SK-N-SH treated with all-trans-retinoic acid at 6 μM for 48 hours (cell line): ENCODE measurements around the gene MYLK.
A peak's percentile ranks its signal among the peaks of the same experiment; 100 is the strongest.

Source experiments
- ATAC-seq: fragments of 200-7000 bp; cut with Tn5 transposase; 3 replicates; pipeline ENCODE4 v1.9.1; 2020; ENCODE audit warnings: mild to moderate bottlenecking, moderate library complexity
- ARNTL ChIP-seq: fragments of 450-650 bp; formaldehyde crosslinking; IDR thresholded peaks from 2 replicates; pipeline ENCODE4 v1.5.0; 2020; ENCODE audit warnings: low read depth, mild to moderate bottlenecking, moderate library complexity, borderline replicate concordance
- BACH2 ChIP-seq: fragments of 250-450 bp; sonication (Bioruptor Pico); IDR thresholded peaks from 2 replicates; pipeline ENCODE4 v1.9.0; 2021; ENCODE audit warnings: mild to moderate bottlenecking, borderline replicate concordance
- CREB5 ChIP-seq: fragments of 250-450 bp; sonication (Bioruptor Pico); IDR thresholded peaks from 2 replicates; pipeline ENCODE4 v1.5.1; 2020; ENCODE audit warnings: low read depth, mild to moderate bottlenecking, moderate library complexity
- CSDC2 ChIP-seq: fragments of 250-450 bp; sonication (Bioruptor Pico); IDR thresholded peaks from 2 replicates; pipeline ENCODE4 v1.5.0; 2020; ENCODE audit warnings: mild to moderate bottlenecking, moderate library complexity
- CSRNP3 ChIP-seq: fragments of 250-450 bp; sonication (Bioruptor Pico); IDR thresholded peaks from 2 replicates; pipeline ENCODE4 v1.5.1; 2021; ENCODE audit warnings: mild to moderate bottlenecking, moderate library complexity
- GLIS3 ChIP-seq: fragments of 250-450 bp; sonication (Bioruptor Pico); IDR thresholded peaks from 2 replicates; pipeline ENCODE4 v1.5.0; 2020; ENCODE audit warnings: mild to moderate bottlenecking, moderate library complexity
- ISL1 ChIP-seq: fragments of 250-450 bp; sonication (Bioruptor Pico); IDR thresholded peaks from 2 replicates; pipeline ENCODE4 v2.1.2; 2022; ENCODE audit warnings: mild to moderate bottlenecking, moderate library complexity
- OSR1 ChIP-seq: fragments of 250-450 bp; sonication (Bioruptor Pico); IDR thresholded peaks from 2 replicates; pipeline ENCODE4 v1.8.0; 2022; ENCODE audit warnings: moderate library complexity, mild to moderate bottlenecking, inconsistent platforms
- PATZ1 ChIP-seq: fragments of 250-450 bp; sonication (Bioruptor Pico); IDR thresholded peaks from 2 replicates; pipeline ENCODE4 v1.8.0; 2020; ENCODE audit warnings: mild to moderate bottlenecking, moderate library complexity, borderline replicate concordance
- POU6F1 ChIP-seq: fragments of 250-450 bp; sonication (Bioruptor Pico); IDR thresholded peaks from 2 replicates; pipeline ENCODE4 v1.8.0; 2021; ENCODE audit warnings: low read depth, mild to moderate bottlenecking, moderate library complexity, borderline replicate concordance
- PPARA ChIP-seq: fragments of 250-450 bp; sonication (Bioruptor Pico); IDR thresholded peaks from 2 replicates; pipeline ENCODE4 v1.5.0; 2020; ENCODE audit warnings: mild to moderate bottlenecking, borderline replicate concordance
- RARB ChIP-seq: fragments of 250-450 bp; sonication (Bioruptor Pico); IDR thresholded peaks from 2 replicates; pipeline ENCODE4 v1.8.0; 2021; ENCODE audit warnings: mild to moderate bottlenecking, moderate library complexity
- SNAI2 ChIP-seq: fragments of 250-450 bp; sonication (Bioruptor Pico); IDR thresholded peaks from 2 replicates; pipeline ENCODE4 v1.5.0; 2020; ENCODE audit warnings: mild to moderate bottlenecking, moderate library complexity
- TCF4 ChIP-seq: fragments of 250-450 bp; sonication (Bioruptor Pico); IDR thresholded peaks from 2 replicates; pipeline ENCODE4 v1.8.0; 2021; ENCODE audit warnings: mild to moderate bottlenecking, moderate library complexity, borderline replicate concordance
- TOX ChIP-seq: fragments of 250-450 bp; sonication (Bioruptor Pico); IDR thresholded peaks from 2 replicates; pipeline ENCODE4 v1.8.0; 2021; ENCODE audit warnings: mild to moderate bottlenecking, moderate library complexity, borderline replicate concordance
- TSHZ2 ChIP-seq: fragments of 250-450 bp; sonication (Bioruptor Pico); IDR thresholded peaks from 2 replicates; pipeline ENCODE4 v1.5.0; 2020; ENCODE audit warnings: mild to moderate bottlenecking, moderate library complexity
- ZFP30 ChIP-seq: fragments of 450-650 bp; formaldehyde crosslinking; IDR thresholded peaks from 2 replicates; pipeline ENCODE4 v1.5.0; 2022; ENCODE audit warnings: mild to moderate bottlenecking, moderate library complexity
- ZNF565 ChIP-seq: fragments of 450-650 bp; formaldehyde crosslinking; conservative IDR thresholded peaks from 2 replicates; pipeline ENCODE4 v1.5.0; 2020; ENCODE audit warnings: low read depth, mild to moderate bottlenecking, moderate library complexity
- ZNF70 ChIP-seq: fragments of 450-650 bp; formaldehyde crosslinking; IDR thresholded peaks from 2 replicates; pipeline ENCODE4 v1.5.0; 2020; ENCODE audit warnings: mild to moderate bottlenecking, moderate library complexity
- ZNF8 ChIP-seq: fragments of 450-650 bp; formaldehyde crosslinking; IDR thresholded peaks from 2 replicates; pipeline ENCODE4 v1.5.0; 2020; ENCODE audit warnings: mild to moderate bottlenecking, moderate library complexity

MYLK gene

GRCh38 chr3:123782488-123782887 is 101.6 kb downstream of the MYLK start (continued):
- TF ChIP-seq PATZ1 (CRISPR knock-in tag) (no peak), TOX (CRISPR knock-in tag) (no peak), ISL1 (CRISPR knock-in tag) (0 out of 2 replicates have a peak, but pooled peaks have one; percentile 34), CSRNP3 (CRISPR knock-in tag) (no peak), OSR1 (CRISPR knock-in tag) (no peak), ZNF8 (no peak)

- ATAC-seq = peak; percentile 10; the same call in 1 of the 3 replicates
- no peak for TF ChIP-seq PPARA (CRISPR knock-in tag)
- TF ChIP-seq ZFP30 (CRISPR knock-in tag) = no peak
- TF ChIP-seq PATZ1 (CRISPR knock-in tag) = no peak
- TF ChIP-seq ZNF565 = no peak
- TF ChIP-seq TOX (CRISPR knock-in tag) = no peak
- no peak for TF ChIP-seq ZNF70
- no peak for TF ChIP-seq POU6F1 (CRISPR knock-in tag)
- TF ChIP-seq BACH2 (CRISPR knock-in tag) = no peak
- TF ChIP-seq CREB5 (CRISPR knock-in tag) = no peak
- no peak for TF ChIP-seq TSHZ2 (CRISPR knock-in tag)
- TF ChIP-seq ISL1 (CRISPR knock-in tag) = no peak
- no peak for TF ChIP-seq SNAI2 (CRISPR knock-in tag)
- TF ChIP-seq RARB (CRISPR knock-in tag) = no peak
- no peak for TF ChIP-seq TCF4 (CRISPR knock-in tag)
- no peak for TF ChIP-seq OSR1 (CRISPR knock-in tag)
- no peak for TF ChIP-seq CSDC2
- no peak for TF ChIP-seq GLIS3 (CRISPR knock-in tag)
- TF ChIP-seq ARNTL (CRISPR knock-in tag) = no peak
These were observed 102.4 kb downstream of the MYLK start for GRCh38 chr3:123781571-123782275.
